MCF 10A (cell line): ENCODE results near the gene ZBTB22. TPM values are rescaled to one million over a fixed set of nuclear protein-coding genes. Genes with fewer than 3 reads are reported as not detected.

Experiments used
- BruUV-seq: library from RNA; stranded (reverse); fragments of 400-500 nt; replicated peaks from 2 replicates; lab custom pipeline; 2021; lab: Mats Ljungman, UMichigan
- CTCF ChIA-PET: fragments of 300-600 bp; sonication (Branson Sonifier 250); formaldehyde crosslinking; extraction: SDS; loops from one replicate; lab custom pipeline; 2021; ENCODE audit warnings: antibody characterized with exemption, inconsistent platforms; lab: Yijun Ruan, JAX
- POLR2A ChIA-PET: fragments of 300-600, 350-650 bp; sonication (Branson Sonifier 250); formaldehyde crosslinking; extraction: SDS; loops from one replicate; lab custom pipeline; 2020; ENCODE audit warnings: antibody characterized with exemption, inconsistent platforms; lab: Yijun Ruan, JAX
- DNase-seq: peaks from one replicate; pipeline ENCODE4 v3.0.0-alpha.2; 2018; ENCODE audit not compliant: unreplicated experiment
- H3K27ac Mint-ChIP-seq: one replicate; pipeline ENCODE4 v1.8.0; 2022; ENCODE audit warnings: mild to moderate bottlenecking, low read depth, mixed read lengths; ENCODE audit not compliant: unreplicated experiment
- H3K27me3 Mint-ChIP-seq: one replicate; pipeline ENCODE4 v1.8.0; 2022; ENCODE audit warnings: mixed read lengths; ENCODE audit not compliant: insufficient read depth, unreplicated experiment
- H3K36me3 Mint-ChIP-seq: one replicate; pipeline ENCODE4 v1.8.0; 2022; ENCODE audit warnings: mild to moderate bottlenecking, moderate library complexity, mixed read lengths; ENCODE audit not compliant: insufficient read depth, unreplicated experiment
- H3K4me1 Mint-ChIP-seq: one replicate; pipeline ENCODE4 v1.8.0; 2022; ENCODE audit warnings: mixed read lengths; ENCODE audit not compliant: insufficient read depth, unreplicated experiment
- H3K4me3 Mint-ChIP-seq: one replicate; pipeline ENCODE4 v1.8.0; 2022; ENCODE audit warnings: mild to moderate bottlenecking, moderate library complexity, mixed read lengths; ENCODE audit not compliant: unreplicated experiment
- H3K9me3 Mint-ChIP-seq: one replicate; pipeline ENCODE4 v1.8.0; 2022; ENCODE audit warnings: mixed read lengths; ENCODE audit not compliant: unreplicated experiment
- intact Hi-C: fragments of 100-400 bp; cut with micrococcal nuclease; formaldehyde crosslinking; loops from 2 replicates; pipeline ENCODE4 v1.14.1; 2022
- total RNA-seq: library from RNA; stranded (reverse); gene quantifications from 2 replicates; pipeline ENCODE4 v1.2.3, GENCODE V29; 2022
- TF ChIP-seq, protein P1 (sequence below): fragments of 200-600 bp; IDR thresholded peaks from one replicate; pipeline ENCODE4 v1.8.0; 2022; ENCODE audit warnings: antibody characterized with exemption, mild to moderate bottlenecking; ENCODE audit not compliant: unreplicated experiment

Gene ZBTB22
- total RNA-seq, 1 experiment from 2014 or later: 12.3 TPM

- Mint-ChIP-seq H3K9me3 (no peaks in the 10 kb centered on the region), H3K4me3 (peak overlapping the region; percentile 99), H3K4me1 (peaks cover 36% of the 10 kb centered on the region), H3K27ac (peak overlapping the region; percentile 92), H3K36me3 (peaks cover 74% of the 10 kb centered on the region), H3K27me3 (no peaks in the 10 kb centered on the region)
- POLR2A ChIA-PET: interaction anchor here (1.0 to 2.6 kb wide), 6 partner anchors 15 to 303 kb away, joined by 3 to 43 read pairs (median 4); partner anchors contain the start of genes PFDN6, RGL2, RING1 and WDR46
- TF ChIP-seq, protein P1, sequence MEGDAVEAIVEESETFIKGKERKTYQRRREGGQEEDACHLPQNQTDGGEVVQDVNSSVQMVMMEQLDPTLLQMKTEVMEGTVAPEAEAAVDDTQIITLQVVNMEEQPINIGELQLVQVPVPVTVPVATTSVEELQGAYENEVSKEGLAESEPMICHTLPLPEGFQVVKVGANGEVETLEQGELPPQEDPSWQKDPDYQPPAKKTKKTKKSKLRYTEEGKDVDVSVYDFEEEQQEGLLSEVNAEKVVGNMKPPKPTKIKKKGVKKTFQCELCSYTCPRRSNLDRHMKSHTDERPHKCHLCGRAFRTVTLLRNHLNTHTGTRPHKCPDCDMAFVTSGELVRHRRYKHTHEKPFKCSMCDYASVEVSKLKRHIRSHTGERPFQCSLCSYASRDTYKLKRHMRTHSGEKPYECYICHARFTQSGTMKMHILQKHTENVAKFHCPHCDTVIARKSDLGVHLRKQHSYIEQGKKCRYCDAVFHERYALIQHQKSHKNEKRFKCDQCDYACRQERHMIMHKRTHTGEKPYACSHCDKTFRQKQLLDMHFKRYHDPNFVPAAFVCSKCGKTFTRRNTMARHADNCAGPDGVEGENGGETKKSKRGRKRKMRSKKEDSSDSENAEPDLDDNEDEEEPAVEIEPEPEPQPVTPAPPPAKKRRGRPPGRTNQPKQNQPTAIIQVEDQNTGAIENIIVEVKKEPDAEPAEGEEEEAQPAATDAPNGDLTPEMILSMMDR: no peak
- intact Hi-C loops: no loop called here
- no TSS peak for BruUV-seq
- no peak for DNase-seq
- CTCF ChIA-PET: interaction anchor here (1.2 kb wide), 1 partner anchor 25 kb away, joined by 4 read pairs; no protein-coding TSS in a partner anchor
These were observed 43.3 kb downstream of the ZBTB22 start for GRCh38 chr6:33273924-33274902.

DNA sequence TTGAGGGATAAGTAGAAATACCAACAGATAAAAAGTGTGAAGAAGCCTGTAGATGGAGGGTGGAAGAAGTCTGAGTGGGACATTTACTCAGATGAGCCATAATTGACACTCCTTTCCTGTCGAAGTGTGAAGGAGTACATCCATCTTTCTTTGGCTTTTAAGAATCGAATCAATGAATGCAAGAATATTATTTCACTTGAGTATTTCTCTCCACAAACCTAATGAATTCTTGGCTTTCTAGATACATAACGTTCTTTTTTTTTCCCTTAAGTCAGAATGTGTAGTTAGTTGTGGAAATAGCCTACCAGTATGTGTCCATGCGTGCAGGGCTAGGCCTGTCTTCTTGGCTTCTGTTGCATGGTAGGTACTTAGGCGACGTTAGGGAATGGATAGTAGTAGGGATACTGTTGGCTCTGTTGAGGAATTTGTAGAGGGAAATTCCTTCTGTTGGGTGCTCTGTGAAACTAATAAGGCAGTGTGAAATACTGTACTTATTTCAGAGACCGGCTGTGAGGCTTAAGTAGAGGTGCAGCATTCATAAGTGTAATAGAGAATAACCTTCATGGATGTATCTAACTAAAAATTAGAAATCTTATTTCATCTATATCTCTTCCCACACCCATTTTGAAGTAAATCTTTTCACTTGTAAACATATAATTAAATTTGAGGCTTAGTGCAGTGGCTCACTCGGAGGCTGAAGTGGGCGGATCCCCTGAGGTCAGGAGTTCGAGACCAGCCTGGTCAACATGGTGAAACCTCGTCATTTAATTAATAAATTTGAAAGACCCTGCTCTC lies 44.2 kb downstream of the ZBTB22 start:
- DNase-seq: no peak
- TF ChIP-seq, protein P1: no peak
- POLR2A ChIA-PET: interaction anchor here (1.2 to 5.4 kb wide), 17 partner anchors 8 to 1096 kb away, joined by 3 to 155 read pairs (median 18); partner anchors contain the start of genes BAK1, BRD2, PFDN6 and RGL2
- peaks cover 82% of the 10 kb centered on the region for H3K36me3 Mint-ChIP-seq
- no TSS peak for BruUV-seq
- peaks cover 36% of the 10 kb centered on the region for H3K4me1 Mint-ChIP-seq
- CTCF ChIA-PET: interaction anchor here (1.4 kb wide), 1 partner anchor 10 kb away, joined by 4 read pairs; no protein-coding TSS in a partner anchor
- intact Hi-C loops: no loop called here
- no peaks in the 10 kb centered on the region for H3K27me3 Mint-ChIP-seq
- H3K27ac Mint-ChIP-seq: peak overlapping the region; percentile 100
- no peaks in the 10 kb centered on the region for H3K9me3 Mint-ChIP-seq
- H3K4me3 Mint-ChIP-seq: peak overlapping the region; percentile 99

DNA sequence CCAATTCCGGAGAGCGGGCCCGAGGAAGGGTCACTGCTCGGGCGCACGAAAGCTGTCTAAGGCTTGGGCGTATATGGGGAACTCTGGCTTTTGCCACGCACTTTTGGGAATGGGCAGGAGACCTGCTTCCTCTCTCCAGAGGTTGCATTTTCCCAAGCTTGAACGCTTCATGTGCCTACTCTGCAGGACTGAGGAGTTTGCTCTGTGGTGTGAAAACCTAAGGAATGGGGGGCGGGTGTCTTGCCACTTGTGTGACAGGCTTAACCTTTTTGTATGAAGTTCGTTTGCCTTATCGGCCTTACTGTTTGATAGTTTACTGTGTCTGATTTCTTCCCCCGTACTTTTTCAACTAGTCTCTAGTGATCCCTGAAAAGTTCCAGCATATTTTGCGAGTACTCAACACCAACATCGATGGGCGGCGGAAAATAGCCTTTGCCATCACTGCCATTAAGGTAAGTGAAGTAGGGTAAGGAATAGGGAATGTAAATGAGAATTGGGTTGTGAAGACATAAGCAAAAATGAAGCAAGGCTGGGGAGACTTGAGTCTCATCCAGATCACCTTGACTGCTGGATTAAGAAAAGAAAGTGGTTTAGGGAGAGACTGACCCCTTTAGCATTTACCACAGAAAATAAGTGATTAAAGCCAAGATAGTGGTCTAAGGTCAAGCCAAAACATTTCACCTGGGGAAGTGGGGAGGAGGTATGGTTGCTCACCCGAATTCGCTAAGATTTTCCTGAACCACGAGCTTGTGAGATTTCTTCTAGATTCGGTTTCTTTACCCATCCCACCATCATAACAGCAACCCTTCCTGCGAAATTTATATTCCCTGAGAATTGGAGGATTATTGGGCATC lies 45.0 kb downstream of the ZBTB22 start:
- no peaks in the 10 kb centered on the region for H3K27me3 Mint-ChIP-seq
- peaks cover 36% of the 10 kb centered on the region for H3K4me1 Mint-ChIP-seq
- BruUV-seq: TSS peak; percentile 60
- peaks cover 84% of the 10 kb centered on the region for H3K36me3 Mint-ChIP-seq
- intact Hi-C loops: no loop called here
- no peaks in the 10 kb centered on the region for H3K9me3 Mint-ChIP-seq
- no peak for DNase-seq
- peak overlapping the region; percentile 99 for H3K4me3 Mint-ChIP-seq
- CTCF ChIA-PET: interaction anchor here (1.1 to 1.4 kb wide), 2 partner anchors 9 to 24 kb away, joined by 4 to 10 read pairs; no protein-coding TSS in a partner anchor
- H3K27ac Mint-ChIP-seq: peak overlapping the region; percentile 100
- POLR2A ChIA-PET: interaction anchor here (0.6 to 5.4 kb wide), 37 partner anchors 9 to 1731 kb away, joined by 3 to 155 read pairs (median 7); partner anchors contain the start of genes BAG6, BAK1, BRD2 and CUTA
- TF ChIP-seq, protein P1: no peak
